GM12878 (cell line): ENCODE data around the gene SCRN3.

Source experiments
- BACH1 ChIP-seq: fragments of 450-650 bp; IDR thresholded peaks from 2 replicates; pipeline ENCODE4 v1.6.1; 2017; ENCODE audit warnings: mild to moderate bottlenecking, borderline replicate concordance
- BCLAF1 ChIP-seq: fragments of 450-650 bp; IDR thresholded peaks from 2 replicates; pipeline ENCODE4 v1.6.1; 2017; ENCODE audit warnings: antibody characterized with exemption, mild to moderate bottlenecking, moderate library complexity
- CTCF ChIP-seq, 3 experiments: IDR thresholded peaks in 2 of 3; conservative IDR thresholded peaks in 1 of 3; 2 replicates each; pipeline ENCODE4 v1.5.1; 2011; ENCODE audit warnings: low read depth in 3 of 3, low read length in 3 of 3, mild to moderate bottlenecking in 3 of 3, control low read depth in 2 of 3, moderate library complexity in 2 of 3, inconsistent platforms in 1 of 3, mixed read lengths in 1 of 3; ENCODE audit not compliant: control insufficient read depth in 2 of 3, insufficient read depth in 1 of 3; ENCODE audit errors: extremely low read depth in 1 of 3
- EGR1 ChIP-seq, 2 experiments: IDR thresholded peaks; 1 replicate in 1 of 2; 2 replicates in 1 of 2; pipeline ENCODE4 v1.6.1; 2011 to 2012; ENCODE audit warnings: low read depth in 2 of 2, low read length in 2 of 2, borderline replicate concordance in 1 of 2, mild to moderate bottlenecking in 1 of 2, moderate library complexity in 1 of 2
- EP300 ChIP-seq, 2 experiments: fragments of 150-350 bp in 1 of 2; IDR thresholded peaks; 2 replicates each; pipeline ENCODE4 v1.6.1; 2011 to 2012; ENCODE audit warnings: low read depth in 2 of 2, low read length in 2 of 2, borderline replicate concordance in 1 of 2, improper control_type of control experiment in 1 of 2, inconsistent platforms in 1 of 2; ENCODE audit not compliant: control insufficient read depth in 1 of 2
- JUND ChIP-seq: IDR thresholded peaks from 2 replicates; pipeline ENCODE4 v1.6.1; 2012; ENCODE audit warnings: low read depth, mild to moderate bottlenecking, low read length, improper control_type of control experiment, moderate library complexity
- NFYB ChIP-seq: IDR thresholded peaks from 2 replicates; pipeline ENCODE4 v1.6.1; 2011; ENCODE audit warnings: low read depth, mild to moderate bottlenecking, low read length, improper control_type of control experiment, moderate library complexity; ENCODE audit not compliant: insufficient read depth
- RAD21 ChIP-seq: IDR thresholded peaks from 2 replicates; pipeline ENCODE4 v1.6.1; 2011; ENCODE audit warnings: mild to moderate bottlenecking, low read depth, low read length, moderate library complexity; ENCODE audit not compliant: insufficient read depth
- SRF ChIP-seq, 2 experiments: IDR thresholded peaks; 2 replicates each; pipeline ENCODE4 v1.6.1; 2011; ENCODE audit warnings: low read depth in 2 of 2, low read length in 2 of 2, mild to moderate bottlenecking in 1 of 2, moderate library complexity in 1 of 2
- STAT1 ChIP-seq: fragments of 450-650 bp; conservative IDR thresholded peaks from 2 replicates; pipeline ENCODE4 v1.6.1; 2014; ENCODE audit warnings: antibody characterized with exemption, mild to moderate bottlenecking
- TF ChIP-seq, protein P1 (sequence below): fragments of 450-650 bp; formaldehyde crosslinking; IDR thresholded peaks from 2 replicates; pipeline ENCODE4 v1.4.0; 2020; ENCODE audit warnings: mild to moderate bottlenecking, moderate library complexity
- TF ChIP-seq, protein P2 (sequence below): IDR thresholded peaks from 2 replicates; pipeline ENCODE4 v1.6.1; 2012; ENCODE audit warnings: low read depth, low read length, improper control_type of control experiment

DNA sequence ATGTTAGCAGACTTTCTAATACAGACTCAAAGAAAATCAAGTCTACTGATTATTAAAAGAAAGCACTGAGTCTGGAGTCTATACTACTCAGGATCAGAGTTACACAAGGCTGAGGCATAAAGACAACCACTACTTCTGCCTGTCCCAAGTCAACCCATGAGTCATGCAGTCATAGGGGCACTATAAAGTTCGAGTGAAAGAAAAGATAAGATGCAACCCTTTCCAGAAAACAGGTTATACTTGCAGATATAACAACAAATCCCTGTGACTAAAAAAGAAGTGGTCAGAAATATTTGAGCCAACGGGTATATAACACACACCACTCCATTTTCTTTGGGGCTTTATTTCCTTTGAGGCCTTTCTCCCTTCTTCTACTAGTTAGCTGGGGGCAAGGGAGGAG is 18.6 kb upstream of the SCRN3 start:
- TF ChIP-seq STAT1 = no peak
- no peak for TF ChIP-seq BACH1
- TF ChIP-seq CTCF (IDR thresholded peaks at IDR 0.05 in 2 of 3, conservative IDR thresholded peaks at IDR 0.05 in 1 of 3; ENCODE audit: control insufficient read depth in 2 of 3, extremely low read depth in 1 of 3, insufficient read depth in 1 of 3, low read depth in 3 of 3, low read length in 3 of 3) = no peak
- TF ChIP-seq BCLAF1 = no peak
- TF ChIP-seq NFYB = no peak
- no peak for TF ChIP-seq JUND
- TF ChIP-seq, protein P1, sequence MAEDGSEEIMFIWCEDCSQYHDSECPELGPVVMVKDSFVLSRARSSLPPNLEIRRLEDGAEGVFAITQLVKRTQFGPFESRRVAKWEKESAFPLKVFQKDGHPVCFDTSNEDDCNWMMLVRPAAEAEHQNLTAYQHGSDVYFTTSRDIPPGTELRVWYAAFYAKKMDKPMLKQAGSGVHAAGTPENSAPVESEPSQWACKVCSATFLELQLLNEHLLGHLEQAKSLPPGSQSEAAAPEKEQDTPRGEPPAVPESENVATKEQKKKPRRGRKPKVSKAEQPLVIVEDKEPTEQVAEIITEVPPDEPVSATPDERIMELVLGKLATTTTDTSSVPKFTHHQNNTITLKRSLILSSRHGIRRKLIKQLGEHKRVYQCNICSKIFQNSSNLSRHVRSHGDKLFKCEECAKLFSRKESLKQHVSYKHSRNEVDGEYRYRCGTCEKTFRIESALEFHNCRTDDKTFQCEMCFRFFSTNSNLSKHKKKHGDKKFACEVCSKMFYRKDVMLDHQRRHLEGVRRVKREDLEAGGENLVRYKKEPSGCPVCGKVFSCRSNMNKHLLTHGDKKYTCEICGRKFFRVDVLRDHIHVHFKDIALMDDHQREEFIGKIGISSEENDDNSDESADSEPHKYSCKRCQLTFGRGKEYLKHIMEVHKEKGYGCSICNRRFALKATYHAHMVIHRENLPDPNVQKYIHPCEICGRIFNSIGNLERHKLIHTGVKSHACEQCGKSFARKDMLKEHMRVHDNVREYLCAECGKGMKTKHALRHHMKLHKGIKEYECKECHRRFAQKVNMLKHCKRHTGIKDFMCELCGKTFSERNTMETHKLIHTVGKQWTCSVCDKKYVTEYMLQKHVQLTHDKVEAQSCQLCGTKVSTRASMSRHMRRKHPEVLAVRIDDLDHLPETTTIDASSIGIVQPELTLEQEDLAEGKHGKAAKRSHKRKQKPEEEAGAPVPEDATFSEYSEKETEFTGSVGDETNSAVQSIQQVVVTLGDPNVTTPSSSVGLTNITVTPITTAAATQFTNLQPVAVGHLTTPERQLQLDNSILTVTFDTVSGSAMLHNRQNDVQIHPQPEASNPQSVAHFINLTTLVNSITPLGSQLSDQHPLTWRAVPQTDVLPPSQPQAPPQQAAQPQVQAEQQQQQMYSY (CRISPR knock-in tag) = no peak
- TF ChIP-seq EP300 (IDR thresholded peaks at IDR 0.05; ENCODE audit: borderline replicate concordance in 1 of 2, control insufficient read depth in 1 of 2, low read depth in 2 of 2, low read length in 2 of 2) = no peak
- TF ChIP-seq EGR1 (IDR thresholded peaks at IDR 0.05; ENCODE audit: borderline replicate concordance in 1 of 2, low read depth in 2 of 2, low read length in 2 of 2) = no peak
- TF ChIP-seq SRF (IDR thresholded peaks at IDR 0.05; ENCODE audit: low read depth in 2 of 2, low read length in 2 of 2) = no peak
- TF ChIP-seq, protein P2, sequence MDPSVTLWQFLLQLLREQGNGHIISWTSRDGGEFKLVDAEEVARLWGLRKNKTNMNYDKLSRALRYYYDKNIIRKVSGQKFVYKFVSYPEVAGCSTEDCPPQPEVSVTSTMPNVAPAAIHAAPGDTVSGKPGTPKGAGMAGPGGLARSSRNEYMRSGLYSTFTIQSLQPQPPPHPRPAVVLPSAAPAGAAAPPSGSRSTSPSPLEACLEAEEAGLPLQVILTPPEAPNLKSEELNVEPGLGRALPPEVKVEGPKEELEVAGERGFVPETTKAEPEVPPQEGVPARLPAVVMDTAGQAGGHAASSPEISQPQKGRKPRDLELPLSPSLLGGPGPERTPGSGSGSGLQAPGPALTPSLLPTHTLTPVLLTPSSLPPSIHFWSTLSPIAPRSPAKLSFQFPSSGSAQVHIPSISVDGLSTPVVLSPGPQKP = no peak
- TF ChIP-seq RAD21 = no peak
